ENCODE results near the gene YIPF5.

GRCh38 chr5:144144956-144145751 lies 25.3 kb downstream of the YIPF5 start:
- TF ChIP-seq POLR2A (IDR thresholded peaks at IDR 0.05; ENCODE audit: low read depth, low read length): no peak
- no peak for TF ChIP-seq TAF1 (IDR thresholded peaks at IDR 0.05; ENCODE audit: borderline replicate concordance, low read depth, low read length)
